Stimulated activated CD4-positive, alpha-beta T cell treated with anti-CD3 and anti-CD28 coated beads, Interleukin-1b, Interleukin-23, amount 100 ng/mL, for 48 hours (primary cell): ENCODE measurements around the gene PRKCE.

Experiments used
- DNase-seq: peaks from one replicate; pipeline ENCODE4 v3.0.0-alpha.2; 2020

The PRKCE gene

GRCh38 chr2:45814951-45815621, 163.6 kb downstream of the PRKCE start:
- DNase-seq, result no peak

- DNase-seq, result no peak
Observed at GRCh38 chr2:45816272-45816671, 164.8 kb downstream of the PRKCE start.

DNA sequence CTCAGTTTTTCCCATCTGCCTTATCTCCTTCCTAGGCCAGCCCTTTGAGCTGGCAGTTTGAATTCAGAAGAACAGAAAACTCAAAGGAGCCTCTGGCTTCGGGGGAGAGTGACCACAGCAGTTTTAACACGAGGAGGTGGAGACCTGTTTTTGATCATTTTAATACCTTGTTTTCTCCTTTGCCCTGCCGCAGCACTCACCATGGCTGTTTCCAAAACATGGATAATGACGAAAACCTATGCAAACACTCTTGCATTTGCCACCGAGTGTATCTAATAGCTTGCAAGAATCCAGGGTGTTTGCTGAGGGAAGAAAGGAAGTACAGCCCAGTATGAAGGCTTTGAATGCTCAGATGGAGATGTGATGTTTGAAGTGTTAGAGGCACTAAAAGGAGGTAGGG, 167.1 kb downstream of the PRKCE start:
- no peak for DNase-seq

DNA sequence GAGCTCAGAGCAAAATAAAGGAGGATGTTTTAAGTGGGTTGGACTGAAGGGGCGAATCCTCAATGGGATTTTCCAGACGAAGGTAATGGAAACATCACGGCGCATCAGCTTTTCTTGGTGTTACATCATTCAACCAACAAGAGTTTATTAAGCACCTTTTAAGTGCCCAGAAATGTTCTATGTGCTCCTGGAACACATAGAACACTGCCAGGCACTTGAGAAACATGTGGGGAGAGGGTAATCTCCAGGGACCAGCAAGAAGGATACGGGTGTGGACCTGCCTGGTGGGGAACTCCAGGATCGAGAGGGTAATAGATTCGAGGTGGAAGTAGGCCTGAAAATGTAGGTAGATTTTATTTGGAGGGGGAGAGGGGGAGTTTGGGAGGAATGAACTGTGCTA, 168.6 kb downstream of the PRKCE start:
- no peak for DNase-seq

DNA sequence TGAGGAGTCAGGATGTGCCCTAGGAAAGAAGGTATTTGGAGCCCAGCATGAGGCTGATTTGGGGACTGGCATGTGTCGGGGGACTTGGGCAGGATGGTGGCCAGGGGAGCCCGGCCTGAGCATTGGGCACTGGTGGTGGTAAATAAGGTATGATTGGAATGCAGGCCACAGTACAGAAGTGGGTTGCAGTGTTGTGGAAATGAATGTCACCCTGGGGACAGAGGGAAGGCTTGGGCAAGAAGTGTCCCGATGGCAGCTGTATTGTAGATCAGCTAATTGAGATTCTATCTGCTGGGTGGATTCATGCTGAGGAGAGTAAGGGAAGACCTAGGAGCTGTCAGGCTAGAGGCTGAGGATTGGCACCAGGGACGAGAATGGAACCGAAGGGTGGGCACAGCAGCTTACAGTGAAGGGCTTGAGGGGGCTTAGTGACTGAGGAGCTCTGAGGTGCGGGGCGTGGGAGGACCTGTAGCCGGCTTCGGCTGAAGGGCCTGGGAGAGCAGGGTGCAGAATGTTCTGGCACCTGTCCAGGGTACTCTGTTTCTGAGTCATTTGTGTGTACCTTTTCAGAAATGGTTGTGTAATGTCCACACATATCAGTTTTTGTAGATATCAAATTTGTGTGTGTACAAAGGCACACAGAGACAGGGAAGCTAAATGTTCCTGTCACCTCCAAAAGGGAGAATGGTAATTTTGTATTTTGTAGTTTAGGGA, 170.2 kb downstream of the PRKCE start:
- no peak for DNase-seq

GRCh38 chr2:45822272-45822630, 170.8 kb downstream of the PRKCE start:
- no peak for DNase-seq

- no peak for DNase-seq
Observed at GRCh38 chr2:45823723-45824206, 172.3 kb downstream of the PRKCE start.

DNA sequence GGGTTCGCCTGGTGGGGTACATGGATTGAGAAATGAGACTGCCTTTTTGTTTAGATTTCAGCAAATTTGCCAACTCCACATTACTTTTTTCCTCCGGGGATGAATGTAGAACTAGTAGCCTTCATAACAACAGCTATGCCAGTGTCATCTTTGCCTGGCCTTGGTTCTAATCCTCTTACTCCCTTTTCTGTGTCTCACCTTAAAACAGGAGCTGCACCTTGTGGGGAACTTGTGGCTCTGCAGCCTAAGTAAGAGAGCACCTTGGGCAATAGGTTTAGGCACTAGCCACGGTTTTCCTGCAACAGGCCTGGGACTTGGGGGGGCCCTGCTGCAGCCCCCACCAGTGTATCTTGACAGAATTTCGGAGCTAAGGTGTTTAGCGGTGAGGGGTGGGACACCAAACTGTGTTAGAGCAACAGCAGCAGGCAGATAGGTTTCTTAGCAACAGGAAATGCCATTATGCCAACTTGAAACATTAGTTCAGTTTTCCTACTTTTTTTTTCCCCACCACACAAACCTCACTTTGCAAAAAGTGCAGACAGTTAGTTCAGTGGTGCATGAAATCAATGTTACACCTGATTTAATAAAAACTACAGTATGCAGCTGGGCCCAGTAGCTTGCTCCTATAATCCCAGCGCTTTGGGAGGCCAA, 173.7 kb downstream of the PRKCE start:
- DNase-seq, result no peak

- DNase-seq, result no peak
Observed at GRCh38 chr2:45826460-45826859, 175.0 kb downstream of the PRKCE start.

DNA sequence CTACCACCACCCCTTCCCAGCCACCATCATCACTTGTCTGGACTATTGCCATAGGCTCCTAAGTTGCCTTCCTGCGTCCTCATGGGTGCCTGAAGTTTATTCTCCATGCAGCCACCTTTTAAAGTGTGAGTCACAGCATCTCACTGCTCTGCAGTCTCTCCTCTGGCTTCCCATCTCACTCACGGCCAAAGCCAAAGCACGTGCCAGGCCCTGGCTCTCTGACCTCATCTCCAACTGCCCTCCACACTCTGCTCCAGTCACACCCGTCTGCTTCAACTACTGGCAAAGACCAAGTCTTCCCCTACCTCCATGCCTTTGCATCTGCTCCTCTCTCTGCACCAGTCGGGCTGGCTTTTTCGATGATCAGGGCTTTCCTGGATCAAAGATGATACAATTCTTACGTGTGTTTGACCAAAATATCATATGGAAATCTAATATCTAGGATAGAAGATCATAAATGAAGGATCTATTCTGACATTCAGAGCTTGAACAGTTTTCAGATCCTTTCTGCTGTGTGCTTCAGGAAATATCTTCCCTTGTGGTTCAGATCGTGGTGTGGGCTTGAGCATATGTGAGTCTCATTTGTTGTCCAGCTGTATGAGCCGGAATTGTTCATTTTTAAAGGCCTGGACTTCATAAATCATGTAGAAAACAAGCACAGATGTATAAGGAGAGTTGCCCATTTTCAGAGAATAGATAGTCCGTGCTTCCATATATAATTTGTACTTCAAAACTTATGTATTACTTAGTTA, 175.6 kb downstream of the PRKCE start:
- no peak for DNase-seq

- no peak for DNase-seq
Observed at GRCh38 chr2:45830322-45830721, 178.8 kb downstream of the PRKCE start.

DNA sequence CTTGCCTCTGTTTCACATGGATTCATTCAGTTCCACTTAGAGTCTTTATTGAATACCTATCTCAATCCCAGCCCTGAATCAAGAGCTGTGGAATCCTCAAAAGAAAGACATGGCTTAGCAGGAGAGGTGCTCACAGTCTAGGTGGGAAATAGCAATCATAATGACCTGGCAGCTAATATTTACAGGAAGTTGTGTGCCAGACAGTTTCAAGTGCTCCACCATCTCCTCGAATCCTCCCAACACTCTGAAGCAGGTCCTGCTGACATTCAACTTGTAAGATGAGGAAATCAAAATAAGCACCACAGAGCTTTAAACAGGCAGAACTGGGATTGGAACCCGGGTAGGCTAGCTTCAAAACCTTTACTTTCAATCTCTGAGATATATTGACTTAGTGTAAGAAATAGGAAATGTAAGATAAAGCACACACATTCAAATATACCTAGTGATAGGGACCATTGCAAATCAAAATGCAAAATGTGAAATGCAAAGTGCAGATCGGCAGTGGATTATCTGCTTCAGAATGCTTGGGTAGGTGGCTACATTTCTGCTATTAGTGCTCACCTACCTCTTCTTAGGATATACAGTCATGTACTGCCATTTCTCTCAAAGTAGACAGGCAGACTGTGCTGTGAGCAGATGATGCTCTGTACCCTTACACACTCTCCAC, 182.0 kb downstream of the PRKCE start:
- DNase-seq, result no peak

DNA sequence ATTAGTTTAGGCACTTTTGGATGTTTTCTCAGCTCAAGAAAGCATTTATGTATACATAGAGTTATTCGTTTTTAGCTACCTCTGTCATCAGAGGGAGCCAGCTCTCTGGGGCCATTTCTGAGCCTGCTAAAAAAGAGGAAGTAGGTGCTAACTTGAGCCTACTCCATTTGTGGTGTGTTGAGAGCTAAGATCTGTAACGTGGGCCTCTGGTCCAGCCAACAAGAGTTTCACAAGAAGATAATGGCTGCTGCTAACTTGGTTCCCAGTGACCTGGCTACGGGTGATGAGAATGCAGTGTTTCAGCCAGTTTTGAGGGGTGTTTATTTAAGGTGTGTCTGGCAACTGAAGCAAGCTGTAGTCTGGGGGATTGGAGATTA, 182.5 kb downstream of the PRKCE start:
- DNase-seq, result no peak

- no peak for DNase-seq
Observed at GRCh38 chr2:45834372-45834771, 182.9 kb downstream of the PRKCE start.

DNA sequence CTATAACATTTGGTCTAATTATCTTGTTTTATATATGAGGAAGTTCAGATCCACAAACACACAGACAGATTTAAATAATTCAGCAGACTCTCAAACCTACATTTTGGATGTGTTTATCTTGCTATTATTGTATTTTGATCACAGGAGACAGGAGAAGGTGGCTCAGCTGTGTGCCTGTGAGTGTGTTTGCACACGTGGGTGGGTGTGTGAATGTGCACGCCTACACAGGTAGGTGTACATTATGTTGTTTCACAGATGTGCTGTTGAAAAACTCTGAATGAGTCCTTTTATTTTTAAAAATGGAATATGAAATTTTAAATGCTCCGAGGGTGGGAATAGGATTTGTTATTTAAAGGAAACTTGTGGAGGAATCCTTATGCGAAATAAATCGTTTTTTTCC, 183.4 kb downstream of the PRKCE start:
- no peak for DNase-seq

GRCh38 chr2:45836316-45836715, 184.8 kb downstream of the PRKCE start:
- DNase-seq, result no peak

DNA sequence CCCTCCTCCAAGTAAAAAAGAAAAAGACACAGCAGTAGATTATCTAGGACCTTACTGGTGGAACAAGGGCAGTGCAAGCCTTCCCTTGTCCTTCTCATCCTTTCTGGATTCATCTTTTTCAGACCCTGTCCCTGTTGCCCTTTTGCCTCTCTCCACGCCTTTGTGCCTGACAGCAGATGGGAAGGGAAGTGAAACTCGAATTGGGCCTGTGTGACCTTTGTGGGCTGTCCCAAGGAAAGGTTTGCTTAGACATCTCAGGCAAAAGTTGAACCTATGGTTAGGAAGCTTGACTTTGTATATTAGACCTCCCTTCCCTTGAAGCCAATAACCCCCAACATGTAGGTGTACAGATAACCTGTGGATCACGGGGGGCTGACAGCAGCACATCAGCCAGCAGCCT, 185.3 kb downstream of the PRKCE start:
- DNase-seq, result no peak

- DNase-seq, result no peak
Observed at GRCh38 chr2:45837812-45838341, 186.4 kb downstream of the PRKCE start.

GRCh38 chr2:45839508-45840251, 188.2 kb downstream of the PRKCE start:
- DNase-seq, result no peak

DNA sequence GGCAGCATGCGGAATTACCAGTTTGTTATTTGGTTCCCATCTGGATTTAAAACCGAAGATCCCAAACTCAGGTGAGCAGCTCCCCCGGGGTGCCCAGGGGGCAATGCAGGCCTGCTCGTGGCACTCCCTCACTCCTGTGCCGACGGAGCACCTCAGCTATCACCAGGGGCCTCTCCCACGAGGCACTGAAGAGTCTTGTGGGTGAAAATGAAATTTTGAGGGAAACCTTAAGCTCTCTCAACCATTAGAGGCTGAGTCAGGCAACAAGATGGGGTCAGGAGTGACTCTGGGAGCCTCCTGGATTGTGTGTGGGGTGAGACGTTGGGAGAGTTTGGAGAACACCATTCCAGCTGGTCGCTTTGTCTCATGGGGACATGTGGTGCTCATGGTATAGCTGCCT, 189.0 kb downstream of the PRKCE start:
- no peak for DNase-seq

GRCh38 chr2:45841752-45842407, 190.4 kb downstream of the PRKCE start:
- DNase-seq, result no peak
